GM11168 (cell line): Measurements from ENCODE around the gene DYNLL2.
"Not testable (repeated sequence)": the region's sequence is repeated elsewhere in the genome, so short reads cannot be mapped to it uniquely, and the experiment has no call there.

Experiments used
- in situ Hi-C: fragments of 300-500 bp; cut with MboI; formaldehyde crosslinking; loops from one replicate; pipeline ENCODE4 v1.12.0; 2022; ENCODE audit warnings: low sequenced_read_pairs; ENCODE audit not compliant: unreplicated experiment

DYNLL2 gene

GRCh38 chr17:58097384-58098088, 14.3 kb downstream of the DYNLL2 start:
- in situ Hi-C loops = no loop called here

GRCh38 chr17:58100506-58100905, 17.3 kb downstream of the DYNLL2 start:
- in situ Hi-C loops = no loop called here

DNA sequence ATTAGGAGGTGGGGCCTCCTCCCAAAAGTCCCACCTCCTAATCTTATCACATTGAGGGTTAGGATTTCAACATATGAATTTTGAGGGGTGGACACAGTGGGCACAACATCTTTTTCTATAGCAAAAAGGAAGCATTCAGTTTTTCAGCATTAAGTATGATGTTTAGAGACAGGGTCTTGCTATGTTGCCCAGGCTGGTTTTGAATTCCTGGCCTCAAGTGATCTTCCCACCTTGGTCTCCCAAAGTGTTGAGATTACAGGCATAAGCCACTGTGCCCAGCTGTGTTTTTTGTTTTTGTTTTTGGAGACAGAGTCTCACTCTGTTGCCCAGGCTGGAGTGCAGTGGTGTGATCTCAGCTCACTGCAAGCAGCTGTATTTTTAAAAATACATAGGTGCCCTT, 18.7 kb downstream of the DYNLL2 start:
- in situ Hi-C loops = not testable (repeated sequence)

DNA sequence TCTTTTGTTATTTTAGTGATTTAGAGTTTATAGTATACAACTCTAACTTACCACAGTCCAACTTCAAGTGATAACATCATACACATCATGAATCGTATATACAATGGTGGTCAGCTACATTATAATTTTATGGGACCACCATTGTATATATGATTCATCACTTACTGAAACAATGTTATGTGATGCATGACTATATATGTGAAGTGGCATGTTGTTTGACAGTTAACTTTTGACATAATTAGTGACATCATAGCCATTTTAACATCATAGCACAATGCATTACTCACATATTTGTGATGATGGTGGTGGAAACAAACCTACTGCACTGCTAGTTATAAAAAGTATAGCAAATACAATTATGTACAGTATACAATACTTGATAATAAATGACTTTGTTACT, 21.9 kb downstream of the DYNLL2 start:
- in situ Hi-C loops = no loop called here

DNA sequence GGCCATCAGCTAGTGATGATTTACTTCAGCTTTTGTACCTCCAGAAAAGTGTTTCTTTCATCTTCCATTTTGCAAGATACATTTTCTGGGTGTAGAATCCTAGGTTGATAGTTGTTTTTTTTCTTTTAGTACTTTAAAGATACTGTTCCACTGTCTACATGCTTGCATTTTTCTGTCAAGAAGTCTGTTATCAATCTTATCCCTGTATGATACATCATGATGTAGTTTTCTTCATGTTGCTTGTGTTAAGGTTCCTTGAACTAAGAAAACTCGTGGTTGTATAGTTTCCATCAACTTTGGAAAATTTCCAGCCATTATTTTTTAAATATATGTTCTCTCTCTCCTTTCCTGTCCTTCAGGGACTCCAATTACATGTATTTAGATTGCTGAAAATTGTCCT, 24.1 kb downstream of the DYNLL2 start:
- in situ Hi-C loops = no loop called here

DNA sequence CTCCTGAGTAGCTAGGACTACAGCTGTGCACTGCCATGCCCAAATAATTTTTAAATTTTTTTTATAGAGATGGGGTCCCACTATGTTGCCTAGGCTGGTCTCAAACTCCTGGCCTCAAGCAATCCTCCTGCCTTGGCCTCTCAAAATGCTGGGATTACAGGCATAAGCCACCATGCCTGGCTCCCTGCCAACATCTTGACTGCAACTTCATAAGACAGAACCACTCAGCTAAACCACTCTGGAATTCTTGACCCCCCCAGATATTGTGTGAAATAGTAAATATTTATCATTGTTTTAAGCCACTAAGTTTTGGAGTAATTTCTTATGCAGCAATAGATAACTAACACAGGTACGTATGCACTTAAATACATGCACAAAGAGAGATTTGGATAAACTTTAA, 26.0 kb downstream of the DYNLL2 start:
- in situ Hi-C loops = no loop called here

GRCh38 chr17:58110012-58110411, 26.8 kb downstream of the DYNLL2 start:
- in situ Hi-C loops = loop anchor here (10.0 kb wide), 1 partner anchor 255 kb away; the partner anchor contains the start of gene MRPS23

DNA sequence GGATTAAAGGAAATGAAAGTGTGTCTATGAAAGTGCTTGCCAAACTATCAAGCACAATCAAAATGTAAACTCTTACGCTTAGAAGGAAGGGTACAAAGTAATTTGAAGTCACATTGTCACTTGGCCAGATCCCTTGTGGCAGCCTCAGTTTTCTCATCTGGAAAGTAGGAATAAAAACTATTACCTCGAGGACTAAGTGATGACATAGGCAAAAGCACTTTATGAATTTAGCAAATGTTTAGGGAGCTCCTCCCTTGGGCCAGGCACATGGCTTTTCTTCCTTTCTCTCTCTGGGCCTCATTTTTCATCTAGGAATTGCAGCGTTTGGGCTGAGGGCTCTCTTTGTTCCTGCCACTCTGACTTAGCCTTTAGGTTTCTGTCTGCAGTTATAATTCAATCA, 28.5 kb downstream of the DYNLL2 start:
- in situ Hi-C loops = loop anchor here (10.0 kb wide), 1 partner anchor 257 kb away; the partner anchor contains the start of gene MRPS23

- in situ Hi-C loops = loop anchor here (10.0 kb wide), 1 partner anchor 258 kb away; the partner anchor contains the start of gene MRPS23
These were observed 29.9 kb downstream of the DYNLL2 start for GRCh38 chr17:58112970-58113631.

DNA sequence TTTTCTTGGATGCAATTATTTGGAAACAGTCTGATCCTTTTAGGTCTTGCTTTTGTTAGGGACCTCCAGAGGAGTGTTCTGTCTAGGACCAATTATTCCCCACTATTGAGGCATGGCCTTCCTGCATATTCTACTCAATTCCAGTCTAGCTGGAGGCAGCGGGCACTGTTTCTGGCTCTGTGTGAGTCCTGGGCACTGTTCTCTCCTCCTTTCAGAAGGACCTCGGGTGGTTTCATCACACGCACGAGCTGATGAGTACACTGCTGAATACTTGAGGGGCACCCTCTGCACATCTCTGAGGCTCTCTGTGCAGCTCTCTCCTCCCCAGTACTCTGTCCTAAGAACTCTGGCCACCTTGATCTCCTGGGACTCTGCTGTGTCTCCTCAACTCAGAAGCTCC, 30.7 kb downstream of the DYNLL2 start:
- in situ Hi-C loops = loop anchor here (10.0 kb wide), 1 partner anchor 259 kb away; the partner anchor contains the start of gene MRPS23

DNA sequence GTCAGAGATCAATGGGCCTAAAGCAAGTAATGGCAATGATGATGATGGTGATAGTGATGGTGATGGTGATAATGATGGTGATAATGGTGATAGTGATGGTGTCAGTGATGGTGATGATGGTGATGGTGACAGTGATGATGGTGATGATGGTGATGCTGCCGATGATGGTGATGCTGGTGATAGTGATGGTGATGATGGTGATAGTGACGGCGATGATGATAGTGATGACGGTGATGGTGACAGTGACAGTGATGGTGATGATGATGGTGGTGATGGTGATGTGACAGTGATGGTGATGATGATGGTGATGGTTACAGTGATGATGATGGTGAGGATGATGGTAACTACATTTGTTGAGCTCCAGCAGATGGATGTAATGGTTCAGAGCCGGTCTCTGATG, 34.2 kb downstream of the DYNLL2 start:
- in situ Hi-C loops = loop anchor here (10.0 kb wide), 1 partner anchor 263 kb away; the partner anchor contains the start of gene MRPS23

DNA sequence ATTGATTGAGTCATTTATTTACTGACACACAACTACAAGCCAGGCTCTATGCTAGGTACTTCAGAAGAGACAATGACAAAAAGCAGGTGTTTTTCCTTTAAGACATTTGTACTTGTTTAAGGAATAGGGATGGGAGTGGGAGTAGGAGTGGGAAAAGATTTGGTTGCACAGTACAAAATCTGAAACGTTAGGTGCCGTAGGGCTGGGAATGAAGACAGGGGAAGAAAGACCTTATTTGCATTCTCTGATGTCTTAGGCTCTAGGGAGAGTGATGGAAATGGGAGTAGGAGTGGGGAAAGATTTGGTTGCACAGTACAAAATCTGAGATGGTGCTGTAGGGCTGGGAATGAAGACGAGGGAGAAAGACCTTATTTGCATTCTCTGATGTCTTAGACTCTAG, 36.3 kb downstream of the DYNLL2 start:
- in situ Hi-C loops = loop anchor here (10.0 kb wide), 1 partner anchor 265 kb away; the partner anchor contains the start of gene MRPS23

GRCh38 chr17:58120195-58120822, 37.1 kb downstream of the DYNLL2 start:
- in situ Hi-C loops = no loop called here

GRCh38 chr17:58121925-58122324, 38.7 kb downstream of the DYNLL2 start:
- in situ Hi-C loops = no loop called here

- in situ Hi-C loops = no loop called here
These were observed 44.6 kb downstream of the DYNLL2 start for GRCh38 chr17:58127846-58128245.

- in situ Hi-C loops = not testable (repeated sequence)
These were observed 49.5 kb downstream of the DYNLL2 start for GRCh38 chr17:58132697-58133096.

DNA sequence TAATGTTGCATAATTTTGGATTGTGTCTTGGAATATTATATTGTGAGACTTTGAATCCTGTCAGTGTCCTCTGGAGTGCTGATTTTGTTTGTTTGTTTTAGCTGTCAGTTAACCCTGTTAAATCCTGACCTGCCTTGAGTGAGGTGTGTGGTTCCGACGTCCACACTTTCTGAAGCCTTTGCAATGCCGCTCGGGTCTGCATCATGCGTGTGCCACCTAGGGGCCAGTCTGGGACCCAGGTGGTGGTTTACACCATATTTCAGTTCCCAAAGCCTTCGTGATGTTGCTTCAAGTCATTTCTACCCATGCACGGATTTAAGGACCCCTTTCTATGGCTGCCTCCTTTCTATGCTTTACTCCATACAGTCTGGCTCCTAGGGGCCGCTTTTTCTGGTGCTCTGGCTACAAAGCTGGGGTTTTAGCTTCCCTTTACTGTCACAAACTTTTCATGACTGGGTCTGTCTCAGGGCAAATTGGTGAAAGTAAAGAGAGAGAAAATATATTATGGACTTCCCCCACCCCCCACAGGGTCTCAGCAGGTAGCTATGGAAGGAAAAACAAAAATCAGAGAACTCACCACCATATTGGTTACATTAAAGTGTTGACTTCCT, 53.6 kb downstream of the DYNLL2 start:
- in situ Hi-C loops = no loop called here

DNA sequence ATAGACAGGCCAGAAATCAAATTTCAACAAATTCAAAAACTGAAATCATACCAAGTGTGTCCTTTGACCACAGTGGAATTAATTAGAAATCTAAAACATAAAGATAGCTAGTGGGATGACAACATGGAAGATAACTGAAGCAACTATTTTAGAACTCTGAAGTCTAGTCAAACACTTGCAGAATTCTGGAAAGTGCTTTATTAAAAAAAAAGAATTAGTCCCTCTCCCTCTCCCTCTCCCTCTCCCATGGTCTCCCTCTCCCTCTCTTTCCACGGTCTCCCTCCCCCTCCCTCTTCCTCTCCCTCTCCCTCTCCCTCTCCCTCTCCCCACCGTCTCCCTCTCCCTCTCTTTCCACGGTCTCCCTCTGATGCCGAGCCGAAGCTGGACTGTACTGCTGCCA, 58.3 kb downstream of the DYNLL2 start:
- in situ Hi-C loops = no loop called here

DNA sequence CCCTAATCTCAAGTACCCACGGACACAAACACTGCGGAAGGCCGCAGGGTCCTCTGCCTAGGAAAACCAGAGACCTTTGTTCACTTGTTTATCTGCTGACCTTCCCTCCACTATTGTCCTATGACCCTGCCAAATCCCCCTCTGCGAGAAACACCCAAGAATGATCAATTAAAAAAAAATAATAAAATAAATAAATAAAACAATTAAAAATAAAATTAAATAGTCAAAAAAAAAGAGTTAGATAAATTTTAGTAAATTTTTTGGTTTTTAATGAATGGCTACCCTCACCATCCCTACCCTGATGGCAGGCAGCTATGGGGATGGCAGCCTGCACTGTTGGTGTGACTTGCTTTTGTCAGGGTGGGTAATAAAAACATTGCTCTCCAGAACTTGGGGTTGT, 60.1 kb downstream of the DYNLL2 start:
- in situ Hi-C loops = not testable (repeated sequence)

GRCh38 chr17:58144801-58145200, 61.6 kb downstream of the DYNLL2 start:
- in situ Hi-C loops = no loop called here
